Colon (tissue), 2 donors: ENCODE measurements around the gene BORCS6.
A peak's percentile ranks its signal among the peaks of the same experiment; 100 is the strongest.
"Not testable (repeated sequence)": the region's sequence is repeated elsewhere in the genome, so short reads cannot be mapped to it uniquely, and the experiment has no call there.

Experiments used
- FAIRE-seq: peaks from 2 replicates; lab custom pipeline; 2012; peaks lifted over from hg19 to GRCh38; lab: Jason Lieb, UNC
- donor health status: control.
- donor health status: control.

BORCS6 gene

DNA sequence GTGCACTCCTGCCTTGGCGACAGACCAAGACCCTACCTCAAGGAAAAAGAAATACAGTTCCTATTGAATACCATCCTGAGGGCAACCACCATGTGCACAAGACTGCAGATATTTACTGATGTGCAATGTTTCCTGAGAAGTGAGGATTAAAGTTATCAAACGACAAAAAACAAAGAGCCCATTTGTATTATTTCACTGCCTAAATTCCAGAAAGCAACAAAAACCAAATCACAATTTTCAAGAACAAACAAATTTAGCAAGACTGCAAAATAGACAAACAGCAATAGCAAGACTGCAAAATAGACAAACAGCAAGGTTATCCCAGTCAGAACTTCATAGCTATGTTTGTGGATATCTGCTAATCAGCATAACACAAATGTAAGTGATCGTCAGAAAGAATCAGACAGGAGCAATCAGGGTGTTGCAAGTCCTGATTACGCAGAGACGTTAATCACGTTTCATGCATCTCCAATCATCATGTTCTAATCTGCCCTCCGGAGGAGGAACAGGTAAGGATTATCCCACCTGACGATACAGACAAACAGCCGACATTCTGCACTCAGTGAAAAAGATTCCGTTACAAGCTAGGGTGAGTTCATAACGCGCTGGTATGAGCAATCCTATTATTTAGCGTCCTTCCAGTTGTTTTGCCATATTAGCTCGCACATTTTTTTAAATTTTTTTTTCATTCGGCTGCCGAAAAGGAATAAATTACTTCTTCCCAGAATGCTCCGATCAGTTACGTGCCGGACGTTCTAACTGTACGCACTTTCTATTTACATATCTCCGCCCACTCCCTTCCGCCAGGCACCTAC lies 16.7 kb downstream of the BORCS6 start:
- no peak for FAIRE-seq

DNA sequence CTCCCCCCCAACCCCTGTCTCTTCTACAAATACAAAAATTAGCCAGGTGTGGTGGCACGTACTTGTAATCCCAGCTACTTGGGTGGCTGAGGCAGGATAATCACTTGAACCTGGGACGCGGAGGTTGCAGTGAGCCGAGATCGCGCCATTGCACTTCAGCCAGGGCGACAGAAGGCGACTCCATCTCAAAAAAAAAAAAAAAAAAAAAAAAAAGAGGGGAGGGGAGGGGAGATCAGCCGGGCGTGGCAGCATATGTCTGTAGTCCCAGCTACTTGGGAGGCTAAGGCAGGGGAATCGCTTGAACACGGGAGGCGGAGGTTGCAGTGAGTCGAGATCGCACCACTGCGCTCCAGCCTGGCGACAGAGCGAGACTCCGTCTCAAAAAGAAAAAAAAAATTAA lies 19.8 kb downstream of the BORCS6 start:
- FAIRE-seq = not testable (repeated sequence)

DNA sequence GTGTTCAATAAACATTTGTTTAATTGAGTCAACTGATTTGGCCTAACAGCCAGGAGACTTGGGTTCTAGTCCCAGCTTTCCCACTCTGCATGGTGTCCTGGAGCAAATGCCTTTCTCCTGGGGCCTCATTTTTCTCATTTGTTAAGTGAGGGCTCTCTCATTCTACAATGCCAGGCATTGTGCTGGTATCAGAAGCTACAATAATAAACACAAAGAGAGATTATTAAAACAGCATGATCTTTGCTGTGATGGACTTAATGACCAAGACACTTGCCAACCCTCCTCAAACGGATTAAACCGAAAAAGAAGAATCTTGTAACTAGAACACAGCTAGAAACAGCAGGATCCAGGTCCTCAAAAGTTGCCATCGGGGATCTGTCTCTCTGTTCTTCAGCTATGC lies 22.5 kb downstream of the BORCS6 start:
- no peak for FAIRE-seq

DNA sequence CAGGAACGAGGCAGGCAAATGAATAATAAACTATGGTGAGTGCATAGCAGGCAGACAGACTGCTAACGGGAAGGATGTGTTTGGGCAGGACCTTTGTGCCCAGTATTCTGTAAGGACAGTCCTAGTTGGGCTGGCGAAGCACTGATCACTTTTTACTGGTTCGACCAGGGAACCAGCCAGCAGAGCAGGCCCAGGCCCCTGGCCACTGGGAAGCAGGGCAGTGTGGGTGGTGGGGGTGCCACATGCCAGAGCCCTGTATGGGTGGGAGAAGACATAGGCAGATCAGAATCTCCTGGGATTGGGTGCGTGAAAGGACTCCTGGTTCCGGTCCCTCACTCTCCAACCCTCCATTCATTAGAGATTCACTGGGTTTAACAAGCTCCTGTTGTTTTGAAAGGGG lies 23.2 kb downstream of the BORCS6 start:
- FAIRE-seq = no peak

DNA sequence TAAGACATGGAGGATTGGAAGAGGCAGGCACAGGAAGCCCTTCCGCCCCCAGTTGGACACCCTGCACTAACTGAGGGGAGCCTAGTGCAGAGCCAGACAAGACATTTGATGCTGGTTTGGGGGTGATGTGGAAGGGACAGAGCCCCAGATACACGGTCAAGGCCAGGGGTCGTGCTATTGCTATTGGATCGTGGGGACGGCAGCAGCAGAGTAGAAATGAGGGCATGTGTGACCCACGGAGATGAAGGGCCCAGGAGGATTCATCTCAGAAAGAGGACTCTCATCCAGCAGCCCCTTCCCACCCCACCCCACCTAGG lies 25.2 kb downstream of the BORCS6 start:
- no peak for FAIRE-seq

DNA sequence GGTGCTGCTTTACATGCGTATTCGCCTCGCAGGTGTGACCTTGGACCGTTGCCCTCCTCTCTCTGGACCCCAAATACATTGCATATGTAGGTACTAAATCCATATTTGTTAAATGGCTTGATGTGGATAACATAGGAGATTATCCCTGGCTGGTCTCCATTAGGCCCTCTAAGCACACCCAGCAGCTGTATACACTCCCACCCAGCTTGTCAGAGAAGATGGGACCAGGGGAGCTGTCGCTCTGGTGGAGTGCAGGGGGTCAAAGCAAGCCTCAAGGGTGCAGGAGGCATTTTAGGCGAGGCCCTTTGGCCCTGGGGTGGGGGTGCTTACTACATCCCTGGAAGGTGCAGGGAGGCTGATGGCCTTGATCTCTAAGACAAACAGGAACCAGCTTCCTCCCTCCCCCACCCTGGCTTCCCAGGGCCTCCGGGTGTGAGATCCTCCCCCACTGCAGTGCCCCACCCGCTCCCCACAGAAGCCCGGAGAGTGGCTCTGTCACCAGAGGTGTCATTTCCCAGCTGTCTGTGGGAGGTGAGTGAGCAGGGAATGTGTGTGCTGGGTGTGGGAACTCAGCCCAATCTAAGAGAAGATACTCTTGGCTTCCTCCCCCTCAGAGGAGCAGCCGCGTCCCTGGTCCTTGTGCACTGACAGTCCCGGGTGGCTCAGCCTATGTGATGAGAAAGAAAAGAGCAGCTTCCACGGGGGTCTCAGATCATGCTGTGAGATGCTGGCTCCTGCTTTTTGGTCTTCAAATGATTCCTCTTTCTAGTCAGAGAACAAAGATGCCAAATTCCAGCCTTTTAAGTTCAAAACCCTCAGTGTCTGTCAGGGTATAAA lies 25.8 kb downstream of the BORCS6 start:
- FAIRE-seq = no peak

DNA sequence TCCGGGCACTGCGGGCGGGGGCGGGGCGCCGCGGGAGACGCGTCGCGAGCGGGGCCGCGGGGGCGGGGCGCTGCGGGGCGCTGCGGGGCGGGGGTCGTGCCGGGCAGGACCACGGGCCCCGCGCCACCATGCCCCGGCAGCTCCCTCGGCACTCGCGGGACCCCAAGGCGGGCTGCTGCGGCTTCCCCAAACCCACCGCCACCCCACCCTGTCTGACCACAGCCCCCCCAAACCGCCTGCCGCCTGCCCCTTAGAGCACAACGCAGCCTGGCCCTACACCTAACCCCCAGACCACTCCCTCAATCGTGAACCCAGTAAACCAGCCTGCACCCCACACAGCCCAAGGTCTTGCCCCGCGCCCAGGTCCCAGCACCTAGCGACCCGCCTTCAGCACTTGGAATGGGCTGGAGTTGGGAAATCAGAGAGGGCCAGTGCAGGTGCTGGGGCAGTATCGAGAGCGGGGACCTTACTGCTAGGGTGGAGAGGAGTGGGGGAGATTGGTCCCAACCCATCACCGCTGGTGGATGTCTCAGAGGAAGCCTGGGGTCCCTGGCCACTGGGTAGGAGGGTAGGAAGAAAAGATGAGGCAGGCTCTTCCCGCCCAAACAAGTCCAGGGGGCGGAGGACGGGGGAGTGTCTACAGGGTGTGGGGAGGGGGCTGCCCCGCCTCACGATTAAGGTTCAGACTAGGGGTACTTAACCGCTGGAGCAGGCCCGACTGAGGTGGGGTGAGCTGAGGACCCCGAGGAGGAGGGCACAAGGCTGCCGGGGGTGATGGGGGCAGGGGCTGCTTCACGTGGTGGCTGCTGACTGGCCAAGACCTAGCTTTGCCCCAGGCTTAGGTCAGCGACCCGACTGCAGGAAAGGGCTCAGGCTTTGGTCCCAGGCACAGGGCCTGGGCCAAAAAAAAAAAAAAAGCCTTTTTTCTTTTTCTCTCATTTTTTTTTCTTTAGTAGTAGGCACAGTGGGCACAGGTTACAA lies 26.7 kb downstream of the BORCS6 start:
- FAIRE-seq = no peak

DNA sequence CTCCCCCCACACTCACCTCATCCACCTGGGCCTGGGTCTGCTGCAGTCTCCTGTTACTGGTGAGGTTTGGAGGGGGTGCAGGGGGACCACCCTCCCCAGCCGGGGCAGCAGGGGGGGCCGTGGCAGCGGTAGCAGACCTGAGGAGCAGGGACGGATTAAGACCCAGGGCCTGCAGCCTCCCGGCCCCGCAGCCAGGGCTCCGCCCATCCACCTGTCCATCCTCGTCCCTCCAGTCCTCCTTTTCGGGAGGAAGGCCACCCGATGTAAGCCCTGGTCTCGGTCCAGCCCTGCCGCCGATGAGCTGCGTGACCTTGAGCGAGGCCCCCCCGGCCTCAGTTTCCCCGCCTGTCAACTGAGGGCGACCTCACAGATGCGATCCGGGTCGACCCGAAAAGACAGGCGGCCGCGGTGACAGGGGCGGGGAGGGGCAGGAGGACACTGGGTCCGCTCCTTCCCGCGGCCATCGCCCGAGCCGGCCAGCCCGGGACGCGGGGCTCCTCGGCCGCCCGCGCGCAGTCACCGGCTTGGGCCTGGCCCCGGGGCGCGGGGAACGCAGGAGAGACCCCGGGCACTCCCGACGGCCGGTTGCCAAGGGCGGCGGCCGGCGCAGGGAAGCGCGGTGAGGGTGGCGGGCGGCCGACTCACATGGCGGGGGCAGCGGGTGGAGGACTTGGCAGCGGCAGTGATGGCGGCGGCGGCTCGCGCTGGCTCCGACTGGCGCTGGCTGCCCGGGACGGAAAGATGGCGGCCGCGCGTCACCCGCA lies 27.6 kb downstream of the BORCS6 start, which contains the start of gene VAMP2:
TSS of gene VAMP2 (minus strand) at position 716 of the 764 bp plus-strand sequence. CDS start at position 647, 69 bp downstream.
- FAIRE-seq = no peak

DNA sequence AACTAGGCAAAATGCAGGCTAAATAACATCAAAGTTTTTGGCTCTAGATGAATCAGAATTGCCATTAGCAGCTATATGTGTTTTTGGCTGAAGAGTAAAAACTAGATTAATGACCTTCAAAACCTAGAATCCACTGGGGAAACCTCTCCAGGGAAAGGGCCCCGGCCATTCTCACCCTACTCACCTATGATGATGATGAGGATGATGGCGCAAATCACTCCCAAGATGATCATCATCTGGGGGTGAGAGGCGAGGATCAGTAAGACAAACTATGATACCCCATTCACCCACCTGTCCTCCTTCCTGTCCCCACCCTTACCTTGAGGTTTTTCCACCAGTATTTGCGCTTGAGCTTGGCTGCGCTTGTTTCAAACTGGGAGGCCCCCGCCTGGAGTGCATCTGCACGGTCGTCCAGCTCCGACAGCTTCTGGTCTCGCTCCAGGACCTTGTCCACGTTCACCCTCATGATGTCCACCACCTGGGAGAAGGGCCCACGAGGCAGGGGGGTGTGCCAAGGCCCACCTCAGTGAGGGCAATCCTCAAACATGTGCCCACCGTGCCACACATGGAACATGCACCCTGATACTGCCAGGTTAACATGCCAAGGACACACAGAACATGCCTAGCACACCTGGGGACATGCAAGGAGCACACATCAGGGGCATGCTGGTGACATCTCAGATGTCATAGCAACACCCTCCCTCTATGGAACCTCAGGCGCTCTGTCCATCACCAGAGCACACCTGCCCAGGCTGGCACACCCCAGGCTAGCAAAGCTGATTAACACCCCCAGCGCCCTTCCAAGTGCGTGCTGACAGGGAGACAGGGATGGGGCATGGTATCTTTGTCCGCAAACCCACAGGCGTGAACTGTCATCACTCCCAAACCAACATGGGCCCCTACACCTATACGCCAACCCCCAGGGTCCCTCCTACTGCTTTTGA lies 28.4 kb downstream of the BORCS6 start:
- no peak for FAIRE-seq

DNA sequence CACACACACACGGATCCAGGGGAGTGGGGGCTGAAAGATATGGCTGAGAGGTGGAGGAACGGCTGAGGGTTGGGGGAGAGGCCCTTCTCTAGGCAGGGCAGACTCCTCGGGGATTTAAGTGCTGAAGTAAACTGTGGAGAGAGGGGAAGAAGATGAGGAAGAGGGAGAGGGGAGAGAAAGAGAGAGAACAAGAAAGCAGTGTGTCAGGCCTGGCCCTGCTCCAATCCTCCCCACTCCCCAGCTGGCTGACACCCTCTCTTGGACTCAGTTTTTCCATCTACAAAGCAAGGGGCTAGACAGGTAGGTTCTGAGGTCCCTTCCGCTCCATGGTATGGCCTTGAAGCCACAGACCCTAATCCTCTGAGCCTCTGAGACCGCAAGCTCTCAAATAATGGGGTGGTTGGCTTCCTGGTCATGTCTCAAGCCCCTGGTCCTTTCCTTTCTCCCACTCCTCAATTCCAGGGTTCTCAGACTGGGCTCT lies 29.2 kb downstream of the BORCS6 start:
- no peak for FAIRE-seq

DNA sequence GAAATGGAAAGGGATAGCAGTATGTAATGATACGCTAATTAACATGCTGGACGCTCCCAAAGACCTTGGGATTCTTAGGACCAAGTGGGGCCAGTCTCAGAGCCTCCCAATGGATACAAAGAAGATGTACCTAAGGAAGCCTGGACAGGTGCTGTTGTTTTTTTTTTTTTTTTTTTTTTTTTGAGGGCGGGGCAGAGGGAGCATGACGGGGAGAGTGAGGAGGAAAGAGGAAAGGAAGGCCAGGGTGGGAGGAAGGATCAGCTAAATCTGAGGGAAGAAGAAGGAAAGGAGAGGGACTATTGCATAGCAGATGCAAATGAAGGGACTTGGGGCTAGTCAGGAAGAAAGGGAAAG lies 29.8 kb downstream of the BORCS6 start:
- FAIRE-seq = no peak

DNA sequence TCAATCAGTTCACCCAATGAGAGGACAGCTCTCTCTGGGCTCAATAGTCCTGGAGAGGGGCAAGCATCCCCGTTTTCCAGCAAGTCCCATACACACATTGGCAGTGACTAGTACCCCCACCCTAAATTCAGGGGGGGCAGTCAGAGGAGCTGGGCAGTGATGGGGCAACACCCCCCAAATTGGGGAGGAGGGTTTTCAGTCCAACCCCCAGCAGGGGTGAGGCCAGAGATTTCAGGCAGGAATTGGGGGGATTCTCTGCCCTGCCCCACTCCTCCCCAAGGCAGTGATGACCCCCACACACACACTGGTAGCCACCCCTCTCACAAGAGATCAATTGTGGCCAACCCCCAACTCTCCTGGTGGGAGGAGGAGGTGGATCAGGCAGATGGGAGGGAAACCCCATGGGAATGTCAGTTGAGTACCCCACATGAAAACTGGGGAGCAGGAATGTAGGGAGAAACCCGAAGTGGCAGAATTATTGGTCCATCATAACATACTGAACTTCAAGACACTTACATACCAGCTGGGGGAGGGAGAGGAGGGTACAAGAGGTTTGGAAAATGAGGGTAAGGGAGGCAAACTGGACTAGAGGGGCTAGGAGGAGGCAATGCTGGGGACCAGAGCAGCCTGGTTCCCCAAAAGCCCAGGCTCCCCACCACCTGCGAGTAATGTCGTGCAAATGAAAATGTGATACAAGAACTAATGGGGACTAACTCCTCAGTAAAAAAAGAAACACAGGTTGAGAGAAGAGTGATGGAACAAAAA lies 30.3 kb downstream of the BORCS6 start:
- no peak for FAIRE-seq

DNA sequence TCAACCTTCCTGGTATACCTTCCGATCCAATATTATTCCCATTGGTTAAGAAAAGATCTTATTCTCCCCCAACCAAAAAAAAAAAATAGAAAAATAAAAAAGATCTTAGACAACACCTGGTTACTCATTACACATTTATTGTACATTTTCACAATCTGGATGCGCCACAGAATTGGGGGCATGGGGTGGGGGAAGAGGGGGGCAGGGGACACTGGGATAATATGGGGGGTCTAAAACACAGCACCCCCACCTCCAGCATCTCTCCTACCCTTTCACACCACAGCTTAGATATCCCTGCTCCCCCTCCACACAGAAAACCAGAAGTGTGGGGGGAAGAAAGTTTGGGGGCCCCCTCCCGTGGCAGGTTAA lies 31.0 kb downstream of the BORCS6 start:
- FAIRE-seq = no peak

DNA sequence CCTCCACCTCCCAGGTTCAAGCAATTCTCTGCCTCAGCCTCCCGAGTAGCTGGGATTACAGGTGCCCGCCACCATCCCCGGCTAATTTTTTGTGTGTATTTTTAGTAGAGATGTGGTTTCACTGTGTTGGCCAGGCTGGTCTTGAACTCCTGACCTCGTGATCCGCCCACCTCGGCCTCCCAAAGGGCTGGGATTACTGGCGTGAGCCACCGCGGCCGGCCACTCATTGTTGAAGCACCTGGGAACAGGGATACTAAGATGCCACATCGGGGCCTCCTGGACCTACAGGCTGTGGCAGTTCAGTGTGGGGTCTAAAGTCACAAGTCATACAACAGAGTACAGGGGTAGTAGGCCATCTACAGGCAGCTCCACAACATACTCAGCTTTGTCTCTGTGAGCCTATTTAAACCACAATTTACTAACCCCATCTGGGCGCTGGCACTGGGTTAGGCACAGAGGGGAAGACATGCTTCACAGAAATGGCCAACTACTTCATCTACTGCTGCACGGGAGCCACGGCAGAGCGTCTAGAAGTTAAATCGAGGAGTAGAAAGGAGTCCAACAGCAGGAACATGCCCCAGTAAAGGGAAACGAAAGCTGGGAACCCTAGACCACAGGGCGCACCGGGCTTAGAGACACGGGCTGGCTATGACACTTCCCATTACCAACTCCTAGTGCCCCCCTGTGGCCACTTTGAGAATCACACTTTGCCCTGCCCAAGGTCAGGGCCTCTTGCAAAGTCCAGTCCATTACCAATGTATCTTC lies 31.5 kb downstream of the BORCS6 start:
- FAIRE-seq = peak; percentile 33

DNA sequence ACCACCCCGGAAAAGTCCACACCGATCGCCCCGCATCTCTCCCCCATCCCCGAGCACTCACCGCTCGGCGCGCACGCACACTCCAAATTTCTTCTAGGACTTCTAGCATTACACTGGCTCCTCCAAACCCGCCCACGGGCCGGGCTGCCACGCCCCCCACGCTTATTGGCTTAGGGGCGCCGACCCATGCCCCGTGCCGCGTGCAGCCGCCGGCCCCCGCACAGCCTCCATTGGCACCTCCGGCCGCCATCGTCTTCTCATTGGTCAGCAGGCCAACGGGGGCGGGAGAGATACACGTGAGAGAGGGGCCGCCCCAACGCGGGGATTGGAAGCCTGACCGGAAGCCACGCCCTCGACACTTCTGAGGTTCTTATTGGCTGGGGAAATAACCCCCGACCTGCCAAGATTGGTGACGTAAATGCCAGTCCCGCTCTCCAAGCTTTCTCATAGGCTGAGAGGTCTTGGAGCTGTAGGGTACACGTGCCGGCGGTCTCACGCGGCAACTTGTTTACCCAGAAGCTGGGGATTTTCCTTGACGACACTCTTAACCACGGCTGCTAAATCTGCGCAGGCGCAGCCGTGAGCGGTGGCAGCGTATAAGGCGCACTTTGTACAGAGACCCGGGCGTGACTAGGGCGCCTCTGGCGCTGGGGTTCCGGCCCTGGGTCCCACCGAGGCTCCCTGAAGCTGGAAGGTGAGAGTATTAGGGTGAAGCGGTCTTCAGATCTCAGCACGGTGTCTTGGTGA lies 33.6 kb downstream of the BORCS6 start:
- FAIRE-seq = peak; percentile 97

DNA sequence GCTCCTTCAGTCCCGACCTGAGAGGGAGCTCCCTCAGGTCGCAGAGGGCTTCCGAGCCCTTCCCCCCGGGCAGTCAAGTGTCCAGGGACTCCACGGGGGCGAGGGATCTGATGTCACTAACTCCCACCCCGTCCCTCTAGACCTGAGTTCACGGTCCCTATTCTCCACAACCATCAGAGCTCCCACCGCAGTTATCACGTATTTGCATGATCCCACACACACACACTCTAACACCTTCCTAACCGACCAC lies 34.1 kb downstream of the BORCS6 start:
- FAIRE-seq = no peak

DNA sequence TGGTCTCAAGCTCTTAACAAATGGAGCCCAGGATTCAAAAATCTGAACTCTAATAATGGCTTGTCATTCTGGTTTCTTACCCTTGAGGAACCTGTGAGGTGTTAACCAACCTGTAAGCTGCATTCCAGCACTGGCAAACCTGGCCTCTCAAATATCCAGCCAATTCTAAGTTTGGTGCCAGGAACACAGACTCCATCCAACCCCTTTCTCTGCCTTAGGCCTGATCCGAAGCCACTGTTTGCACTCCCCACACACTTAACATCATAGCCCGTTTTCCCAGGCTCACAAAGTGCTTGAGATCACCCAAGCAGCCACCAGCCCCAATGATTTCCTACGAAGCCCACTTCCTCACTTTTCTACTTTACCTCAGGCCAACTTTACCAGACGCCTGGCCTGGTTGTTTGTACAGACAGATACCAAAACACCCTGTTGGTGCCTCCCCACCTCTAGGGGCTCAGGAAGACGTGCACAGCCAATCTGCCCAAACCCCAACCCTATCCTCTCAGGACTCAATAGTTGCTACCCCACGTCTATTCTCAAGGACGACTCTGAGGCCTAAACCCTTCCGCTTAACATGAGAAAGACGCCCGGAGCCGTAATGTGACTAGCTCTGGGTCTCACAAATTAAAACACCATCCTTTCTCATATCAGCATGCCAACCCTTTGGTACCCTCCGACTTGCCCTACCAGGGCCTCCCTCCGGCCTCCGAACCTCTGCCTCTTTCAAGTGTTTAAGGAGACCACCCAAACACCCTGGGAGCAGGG lies 34.6 kb downstream of the BORCS6 start:
- FAIRE-seq = no peak
